ENCODE measurements around the gene FBXW9. TPM values are rescaled to one million over a fixed set of nuclear protein-coding genes. Genes with fewer than 3 reads are reported as not detected.
"Not testable (repeated sequence)": the region's sequence is repeated elsewhere in the genome, so short reads cannot be mapped to it uniquely, and the experiment has no call there.

The FBXW9 gene
- total RNA-seq, 1 donor from 2014 or later = 6.4 TPM

GRCh38 chr19:12652219-12652618 lies 44.2 kb downstream of the FBXW9 start:
- no peak for DNase-seq

- no peak for DNase-seq
These were observed 46.5 kb downstream of the FBXW9 start for GRCh38 chr19:12649941-12650340.

- no peak for DNase-seq
These were observed 48.3 kb downstream of the FBXW9 start for GRCh38 chr19:12648088-12648487.

- DNase-seq = no peak
These were observed 48.9 kb downstream of the FBXW9 start for GRCh38 chr19:12647490-12648071.

- DNase-seq = no peak
These were observed 49.4 kb downstream of the FBXW9 start for GRCh38 chr19:12647047-12647446.

- no peak for DNase-seq
These were observed 49.9 kb downstream of the FBXW9 start for GRCh38 chr19:12646551-12646950.

GRCh38 chr19:12643716-12644115 lies 52.7 kb downstream of the FBXW9 start:
- not testable (repeated sequence) for DNase-seq

GRCh38 chr19:12642506-12642905 lies 53.9 kb downstream of the FBXW9 start:
- no peak for DNase-seq

GRCh38 chr19:12641456-12641855 lies 55.0 kb downstream of the FBXW9 start:
- DNase-seq = no peak

GRCh38 chr19:12639901-12640613 lies 56.4 kb downstream of the FBXW9 start:
- DNase-seq = peak; percentile 44

Small RNA genes within 50 kb of the gene (small RNA-seq; reads per million reads assigned to genes)
- gene SNORD41 = 29.6 reads per million, percentile 94 among the genes with 10 or more reads in this experiment

Other genes with a start within 250 kb of the FBXW9 start
- 37.6 TPM for gene ZNF709, start 211.8 kb downstream of the FBXW9 start, total RNA-seq
- 34.0 TPM for gene ZNF564, start 145.1 kb downstream of the FBXW9 start, total RNA-seq
- gene ZNF490, start 85.8 kb downstream of the FBXW9 start, total RNA-seq = 11.4 TPM
- 27.6 TPM for gene ZNF791, start 85.7 kb downstream of the FBXW9 start, total RNA-seq
- gene MAN2B1, start 29.9 kb downstream of the FBXW9 start, total RNA-seq = 17.2 TPM
- gene WDR83, start 29.8 kb downstream of the FBXW9 start, total RNA-seq = 10.3 TPM
- gene DHPS, start 14.8 kb downstream of the FBXW9 start, total RNA-seq = 79.7 TPM
- gene GNG14, start 8.6 kb downstream of the FBXW9 start, total RNA-seq = not detected
- gene TNPO2, start 27.3 kb upstream of the FBXW9 start, total RNA-seq = 54.0 TPM
- gene TRIR, start 38.1 kb upstream of the FBXW9 start, total RNA-seq = 138 TPM
- 59.3 TPM for gene GET3, start 40.9 kb upstream of the FBXW9 start, total RNA-seq
- gene BEST2, start 55.2 kb upstream of the FBXW9 start, total RNA-seq = 0.16 TPM
- 20.3 TPM for gene HOOK2, start 78.9 kb upstream of the FBXW9 start, total RNA-seq
- 22.6 TPM for gene JUNB, start 94.9 kb upstream of the FBXW9 start, total RNA-seq
- gene PRDX2, start 105.2 kb upstream of the FBXW9 start, total RNA-seq = 174 TPM
- 0.62 TPM for gene THSD8, start 105.4 kb upstream of the FBXW9 start, total RNA-seq
- gene RNASEH2A, start 110.0 kb upstream of the FBXW9 start, total RNA-seq = 15.8 TPM
- gene RTBDN, start 137.9 kb upstream of the FBXW9 start, total RNA-seq = 2.0 TPM
- 35.1 TPM for gene MAST1, start 141.9 kb upstream of the FBXW9 start, total RNA-seq
- 4.5 TPM for gene DNASE2, start 184.8 kb upstream of the FBXW9 start, total RNA-seq
- gene KLF1, start 190.6 kb upstream of the FBXW9 start, total RNA-seq = 0.31 TPM
- 14.7 TPM for gene GCDH, start 194.5 kb upstream of the FBXW9 start, total RNA-seq
- not detected for gene SYCE2, start 222.7 kb upstream of the FBXW9 start, total RNA-seq
- gene FARSA, start 237.1 kb upstream of the FBXW9 start, total RNA-seq = 46.8 TPM
- gene CALR, start 242.0 kb upstream of the FBXW9 start, total RNA-seq = 280 TPM
- gene RAD23A, start 249.2 kb upstream of the FBXW9 start, total RNA-seq = 21.8 TPM